MM.1S (cell line): ENCODE results near the gene PLEKHM3.

ENCODE experiments used
- DNase-seq: peaks from one replicate; pipeline ENCODE4 v3.0.0-alpha.2; 2015
- H2AFZ ChIP-seq: fragments of 300-600 bp; sonication (generic); 2 replicates; pipeline ENCODE4 v1.6.0; 2016; ENCODE audit warnings: antibody characterized with exemption, low read length
- H3F3A ChIP-seq: fragments of 300-600 bp; sonication (generic); 2 replicates; pipeline ENCODE4 v1.6.1; 2016; ENCODE audit warnings: mild to moderate bottlenecking, antibody characterized with exemption, low read length, moderate library complexity, mixed read lengths; ENCODE audit not compliant: insufficient read depth
- H3K27ac ChIP-seq: fragments of 300-600 bp; sonication (generic); 2 replicates; pipeline ENCODE4 v1.5.1; 2016; ENCODE audit warnings: mild to moderate bottlenecking, low read length
- H3K27me3 ChIP-seq: fragments of 300-600 bp; sonication (generic); replicated peaks from 2 replicates; pipeline ENCODE4 v1.6.0; 2016; ENCODE audit warnings: low read length; ENCODE audit not compliant: insufficient read depth
- H3K36me3 ChIP-seq: fragments of 300-600 bp; sonication (generic); replicated peaks from 2 replicates; pipeline ENCODE4 v1.6.1; 2016; ENCODE audit warnings: mild to moderate bottlenecking, low read length, mixed read lengths; ENCODE audit not compliant: insufficient read depth
- H3K4me1 ChIP-seq: fragments of 300-600 bp; sonication (generic); 2 replicates; pipeline ENCODE4 v1.6.1; 2016; ENCODE audit warnings: low read length, mixed read lengths
- H3K4me2 ChIP-seq: fragments of 300-600 bp; sonication (generic); 2 replicates; pipeline ENCODE4 v1.6.0; 2016; ENCODE audit warnings: low read depth, low read length
- H3K4me3 ChIP-seq: fragments of 300-600 bp; sonication (generic); 2 replicates; pipeline ENCODE4 v1.5.1; 2016; ENCODE audit warnings: low read length, mixed read lengths
- H3K79me2 ChIP-seq: fragments of 300-600 bp; sonication (generic); 2 replicates; pipeline ENCODE4 v1.6.1; 2016; ENCODE audit warnings: mixed run types, low read length, mixed read lengths
- H3K9ac ChIP-seq: fragments of 300-600 bp; sonication (generic); 2 replicates; pipeline ENCODE4 v1.6.1; 2016; ENCODE audit warnings: low read length, mixed read lengths
- H3K9me2 ChIP-seq: fragments of 300-600 bp; sonication (generic); replicated peaks from 2 replicates; pipeline ENCODE4 v1.6.1; 2016; ENCODE audit warnings: mild to moderate bottlenecking, low read length, mixed read lengths; ENCODE audit not compliant: insufficient read depth
- H3K9me3 ChIP-seq: fragments of 300-600 bp; sonication (generic); replicated peaks from 2 replicates; pipeline ENCODE4 v1.6.1; 2016; ENCODE audit warnings: mild to moderate bottlenecking, low read length, mixed read lengths; ENCODE audit not compliant: insufficient read depth
- H4K20me1 ChIP-seq: fragments of 300-600 bp; sonication (generic); 2 replicates; pipeline ENCODE4 v1.6.1; 2016; ENCODE audit warnings: mild to moderate bottlenecking, low read length, moderate library complexity, mixed read lengths; ENCODE audit not compliant: insufficient read depth
- CTCF ChIP-seq: fragments of 300-600 bp; sonication (generic); IDR thresholded peaks from 2 replicates; pipeline ENCODE4 v1.5.1; 2016; ENCODE audit warnings: antibody characterized with exemption, low read length, mixed read lengths
- EZH2 ChIP-seq: fragments of 300-600 bp; sonication (generic); optimal IDR thresholded peaks from 2 replicates; pipeline ENCODE3; 2017; ENCODE audit warnings: low read depth, mild to moderate bottlenecking, antibody characterized with exemption, low read length, mixed read lengths
- EZH2phosphoT487 ChIP-seq: fragments of 300-600 bp; sonication (generic); IDR thresholded peaks from 2 replicates; pipeline ENCODE4 v1.6.1; 2018; ENCODE audit warnings: antibody characterized with exemption, low read length

PLEKHM3 gene

GRCh38 chr2:207883002-207883780 is 142.1 kb downstream of the PLEKHM3 start:
- Histone ChIP-seq H3K9me2 (no peaks in the 10 kb centered on the region), H3K27ac (no peak overlapping the region), H3K9ac (no peak overlapping the region), H3K9me3 (no peaks in the 10 kb centered on the region), H3K27me3 (no peaks in the 10 kb centered on the region), H3F3A (no peaks in the 10 kb centered on the region), H4K20me1 (no peaks in the 10 kb centered on the region), H3K4me3 (no peak overlapping the region), H3K36me3 (no peaks in the 10 kb centered on the region), H3K79me2 (no peaks in the 10 kb centered on the region), H3K4me1 (no peaks in the 10 kb centered on the region), H3K4me2 (no peak overlapping the region), H2AFZ (no peak overlapping the region)
- DNase-seq: no peak
- TF ChIP-seq EZH2 (no peak), EZH2phosphoT487 (no peak), CTCF (no peak)

- no peaks in the 10 kb centered on the region for H3K9me3 ChIP-seq
- H3K4me1 ChIP-seq: no peaks in the 10 kb centered on the region
- H3K27me3 ChIP-seq: no peaks in the 10 kb centered on the region
- no peak overlapping the region for H3K9ac ChIP-seq
- H3K27ac ChIP-seq: no peak overlapping the region
- no peaks in the 10 kb centered on the region for H3F3A ChIP-seq
- H3K36me3 ChIP-seq: no peaks in the 10 kb centered on the region
- DNase-seq: no peak
- H3K4me2 ChIP-seq: no peak overlapping the region
- no peak for TF ChIP-seq EZH2
- no peak for TF ChIP-seq CTCF
- TF ChIP-seq EZH2phosphoT487: no peak
- H3K79me2 ChIP-seq: no peaks in the 10 kb centered on the region
- H3K9me2 ChIP-seq: no peaks in the 10 kb centered on the region
- no peak overlapping the region for H3K4me3 ChIP-seq
- no peak overlapping the region for H2AFZ ChIP-seq
- H4K20me1 ChIP-seq: no peaks in the 10 kb centered on the region
These were observed 143.4 kb downstream of the PLEKHM3 start for GRCh38 chr2:207881902-207882301.

- no peak overlapping the region for H3K4me3 ChIP-seq
- H3K9me2 ChIP-seq: no peaks in the 10 kb centered on the region
- H4K20me1 ChIP-seq: no peaks in the 10 kb centered on the region
- no peaks in the 10 kb centered on the region for H3F3A ChIP-seq
- no peaks in the 10 kb centered on the region for H3K27me3 ChIP-seq
- TF ChIP-seq EZH2phosphoT487: no peak
- no peak for TF ChIP-seq EZH2
- no peak overlapping the region for H3K9ac ChIP-seq
- no peak for DNase-seq
- H3K36me3 ChIP-seq: no peaks in the 10 kb centered on the region
- H3K9me3 ChIP-seq: no peaks in the 10 kb centered on the region
- H3K27ac ChIP-seq: no peak overlapping the region
- no peak overlapping the region for H2AFZ ChIP-seq
- H3K79me2 ChIP-seq: no peaks in the 10 kb centered on the region
- H3K4me2 ChIP-seq: no peak overlapping the region
- no peaks in the 10 kb centered on the region for H3K4me1 ChIP-seq
These were observed 145.8 kb downstream of the PLEKHM3 start for GRCh38 chr2:207879536-207879935.

GRCh38 chr2:207876842-207877535 is 148.3 kb downstream of the PLEKHM3 start:
- no peaks in the 10 kb centered on the region for H3K9me3 ChIP-seq
- no peak overlapping the region for H3K4me3 ChIP-seq
- H3K79me2 ChIP-seq: no peaks in the 10 kb centered on the region
- H3K4me1 ChIP-seq: no peaks in the 10 kb centered on the region
- H3K36me3 ChIP-seq: no peaks in the 10 kb centered on the region
- TF ChIP-seq EZH2: no peak
- no peak for TF ChIP-seq EZH2phosphoT487
- TF ChIP-seq CTCF: no peak
- no peaks in the 10 kb centered on the region for H4K20me1 ChIP-seq
- no peaks in the 10 kb centered on the region for H3K27me3 ChIP-seq
- H3K4me2 ChIP-seq: no peak overlapping the region
- no peak overlapping the region for H2AFZ ChIP-seq
- H3K27ac ChIP-seq: no peak overlapping the region
- no peaks in the 10 kb centered on the region for H3F3A ChIP-seq
- no peak for DNase-seq
- no peak overlapping the region for H3K9ac ChIP-seq
- H3K9me2 ChIP-seq: no peaks in the 10 kb centered on the region
